ENCODE results near the gene CRB2. TPM values are rescaled to one million over a fixed set of nuclear protein-coding genes. Genes with fewer than 3 reads are reported as not detected.

Gene CRB2
- total and polyA plus RNA-seq, 2 of the 13 experiments (the other 11 are each of a cell fraction or from before 2014, with no cell fraction given) = 0.01 to 0.29 TPM

DNA sequence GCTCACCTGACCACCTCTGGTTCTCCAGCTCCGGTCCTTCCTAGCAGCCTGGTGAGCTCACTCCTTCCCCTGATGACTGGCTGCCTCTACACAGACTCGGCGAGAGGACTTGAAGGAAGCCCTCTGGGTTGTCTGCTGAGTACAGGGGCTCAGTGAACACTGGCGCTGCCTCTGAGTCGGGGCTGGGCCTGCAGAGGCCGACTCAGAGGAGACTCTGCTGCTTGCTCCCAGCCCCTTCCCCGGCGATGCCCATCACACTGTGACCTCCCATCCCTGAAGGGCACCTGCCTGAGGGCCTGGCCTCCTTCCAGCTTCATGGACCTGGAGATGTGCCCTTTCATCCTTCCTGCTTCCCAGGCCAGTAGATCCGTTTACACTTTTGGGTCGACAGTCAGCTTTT, 22.0 kb downstream of the CRB2 start:
- ChIA-PET CTCF (ENCODE audit: low intra/inter-chr PET ratio, low total read pairs) (no interaction called here), POLR2A (no interaction called here)
- 67% methylated on average over 3 of the region's 10 CpGs for WGBS (ENCODE audit: low lambda C conversion rate)
- TF ChIP-seq FOXK1 (CRISPR knock-in tag; IDR thresholded peaks at IDR 0.05; ENCODE audit: borderline replicate concordance, low read depth) (no peak), CHD4 (IDR thresholded peaks at IDR 0.05; ENCODE audit: borderline replicate concordance, low read length) (no peak), ZNF788 (CRISPR knock-in tag; IDR thresholded peaks at IDR 0.05; ENCODE audit: borderline replicate concordance) (no peak), RARG (CRISPR knock-in tag; IDR thresholded peaks at IDR 0.05; ENCODE audit: low read depth) (no peak), RBM22 (optimal IDR thresholded peaks at IDR 0.05; ENCODE audit: low read length) (peak; percentile 72), ZBTB25 (CRISPR knock-in tag; IDR thresholded peaks at IDR 0.05) (no peak), CC2D1A (CRISPR knock-in tag; IDR thresholded peaks at IDR 0.05) (no peak), HMGXB4 (CRISPR knock-in tag; IDR thresholded peaks at IDR 0.05; ENCODE audit: borderline replicate concordance in 1 of 2, low read depth in 1 of 2) (no peak), AKAP8 (CRISPR knock-in tag; IDR thresholded peaks at IDR 0.05) (peak; percentile 61; the same call in 1 of the 2 replicates), TARDBP (CRISPR knock-in tag; IDR thresholded peaks at IDR 0.05) (no peak), RXRB (CRISPR knock-in tag; IDR thresholded peaks at IDR 0.05; ENCODE audit: borderline replicate concordance) (no peak), AGO2 (optimal IDR thresholded peaks at IDR 0.05; ENCODE audit: low read depth, low read length) (peak; percentile 63)
- H3K4me3 ChIP-seq (replicated peaks in 1 of 3; ENCODE audit: insufficient read depth in 1 of 3, low read depth in 2 of 3, low read length in 3 of 3) = no peak overlapping the region
- in situ Hi-C loops (cut with HindIII; ENCODE audit: extremely low pct_ligation_motif_present, low pct_unique_long_range_greater_than_20kb) = no loop called here
- H3K79me2 ChIP-seq (ENCODE audit: insufficient read depth, low read length) = no peaks in the 10 kb centered on the region
- no peak overlapping the region for H3K9ac ChIP-seq (ENCODE audit: insufficient read depth, low read depth, low read length)
- no TSS peak for BruUV-seq (replicated peaks)
- no peaks in the 10 kb centered on the region for H3K27me3 ChIP-seq (ENCODE audit: control insufficient read depth in 1 of 2, insufficient read depth in 2 of 2, low read length in 2 of 2)
- no peak overlapping the region for H3K27ac ChIP-seq (ENCODE audit: extremely low read length, insufficient read depth, low read length)
- no peaks in the 10 kb centered on the region for H4K20me1 ChIP-seq (ENCODE audit: insufficient read depth, low read length)
- no peaks in the 10 kb centered on the region for H3K9me3 ChIP-seq (ENCODE audit: low read length)
- no peaks in the 10 kb centered on the region; a peak in 2 of 5 replicates for H3K36me3 ChIP-seq (replicated peaks in 1 of 2; ENCODE audit: control insufficient read depth in 1 of 2, insufficient read depth in 2 of 2, low read length in 2 of 2)
- no peak for FAIRE-seq
- H3K4me2 ChIP-seq (ENCODE audit: low read depth, low read length) = no peak overlapping the region
- ATAC-seq = no peak
- intact Hi-C loops (cut with micrococcal nuclease; ENCODE audit: unreplicated experiment) = no loop called here
- DNase-seq (ENCODE audit: low spot score) = no peak
- H3K4me1 ChIP-seq (ENCODE audit: insufficient read depth, low read length) = peaks cover 42% of the 10 kb centered on the region
- no peak overlapping the region for H2AFZ ChIP-seq (ENCODE audit: low read length)
